Neural progenitor cell (in vitro differentiated cells): ENCODE results near the gene SDR9C7.

Experiments
- EZH2 ChIP-seq: fragments of 200-600 bp; sonication (generic); IDR thresholded peaks from 2 replicates; pipeline ENCODE4 v1.6.1; 2017; ENCODE audit warnings: antibody characterized with exemption, mild to moderate bottlenecking, moderate library complexity
- EZH2phosphoT487 ChIP-seq: fragments of 200-600 bp; sonication (generic); IDR thresholded peaks from 2 replicates; pipeline ENCODE4 v1.6.1; 2017; ENCODE audit warnings: antibody characterized with exemption
- TF ChIP-seq, protein P1 (sequence below): fragments of 200-600 bp; sonication (generic); IDR thresholded peaks from 2 replicates; pipeline ENCODE4 v1.5.1; 2017; ENCODE audit warnings: antibody characterized with exemption, mild to moderate bottlenecking

DNA sequence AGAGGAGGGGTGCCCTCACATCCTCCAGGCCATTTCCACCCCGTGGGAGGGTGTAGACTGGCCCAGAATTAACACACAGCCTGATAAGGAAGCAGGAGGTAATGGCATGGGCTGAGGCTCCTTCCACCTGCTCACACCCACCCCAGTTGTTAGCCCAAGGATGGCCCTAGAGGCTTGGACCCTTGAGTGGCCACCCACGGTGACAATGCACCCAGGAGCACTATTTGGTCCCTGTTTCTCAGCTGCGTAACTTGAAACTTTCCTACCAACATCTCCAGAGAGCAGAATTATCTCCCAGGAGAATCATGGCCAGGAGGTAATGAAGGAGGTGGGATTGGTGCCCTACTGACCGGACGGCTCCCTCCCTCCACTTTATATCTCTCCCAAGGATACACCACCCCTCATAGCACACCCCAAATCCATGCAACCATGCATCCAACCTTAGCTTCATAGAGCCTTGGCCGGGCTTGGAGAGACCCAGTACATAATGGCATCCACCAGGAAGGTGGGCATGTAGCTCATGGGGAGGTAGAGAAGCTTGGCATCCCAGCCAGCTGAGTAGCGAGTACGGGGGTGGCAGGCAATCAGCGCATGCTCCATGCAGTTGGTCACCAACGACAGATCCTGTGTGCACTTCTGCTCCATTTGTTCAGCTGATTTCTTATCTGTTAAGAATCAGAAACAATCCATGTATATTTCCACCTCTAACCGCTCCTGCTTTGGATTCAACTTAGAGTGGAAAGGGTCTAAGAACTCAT is 17.6 kb upstream of the SDR9C7 start:
- TF ChIP-seq, protein P1, sequence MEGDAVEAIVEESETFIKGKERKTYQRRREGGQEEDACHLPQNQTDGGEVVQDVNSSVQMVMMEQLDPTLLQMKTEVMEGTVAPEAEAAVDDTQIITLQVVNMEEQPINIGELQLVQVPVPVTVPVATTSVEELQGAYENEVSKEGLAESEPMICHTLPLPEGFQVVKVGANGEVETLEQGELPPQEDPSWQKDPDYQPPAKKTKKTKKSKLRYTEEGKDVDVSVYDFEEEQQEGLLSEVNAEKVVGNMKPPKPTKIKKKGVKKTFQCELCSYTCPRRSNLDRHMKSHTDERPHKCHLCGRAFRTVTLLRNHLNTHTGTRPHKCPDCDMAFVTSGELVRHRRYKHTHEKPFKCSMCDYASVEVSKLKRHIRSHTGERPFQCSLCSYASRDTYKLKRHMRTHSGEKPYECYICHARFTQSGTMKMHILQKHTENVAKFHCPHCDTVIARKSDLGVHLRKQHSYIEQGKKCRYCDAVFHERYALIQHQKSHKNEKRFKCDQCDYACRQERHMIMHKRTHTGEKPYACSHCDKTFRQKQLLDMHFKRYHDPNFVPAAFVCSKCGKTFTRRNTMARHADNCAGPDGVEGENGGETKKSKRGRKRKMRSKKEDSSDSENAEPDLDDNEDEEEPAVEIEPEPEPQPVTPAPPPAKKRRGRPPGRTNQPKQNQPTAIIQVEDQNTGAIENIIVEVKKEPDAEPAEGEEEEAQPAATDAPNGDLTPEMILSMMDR: no peak
- TF ChIP-seq EZH2phosphoT487 (no peak), EZH2 (no peak)
